GM21786 (cell line): ENCODE data around the gene EFNA5.
"Not testable (repeated sequence)": the region's sequence is repeated elsewhere in the genome, so short reads cannot be mapped to it uniquely, and the experiment has no call there.

Experiments used
- ATAC-seq: cut with Tn5 transposase; IDR thresholded peaks from one replicate; pipeline ENCODE4 v1.9.1; 2021; ENCODE audit not compliant: unreplicated experiment

Gene EFNA5

DNA sequence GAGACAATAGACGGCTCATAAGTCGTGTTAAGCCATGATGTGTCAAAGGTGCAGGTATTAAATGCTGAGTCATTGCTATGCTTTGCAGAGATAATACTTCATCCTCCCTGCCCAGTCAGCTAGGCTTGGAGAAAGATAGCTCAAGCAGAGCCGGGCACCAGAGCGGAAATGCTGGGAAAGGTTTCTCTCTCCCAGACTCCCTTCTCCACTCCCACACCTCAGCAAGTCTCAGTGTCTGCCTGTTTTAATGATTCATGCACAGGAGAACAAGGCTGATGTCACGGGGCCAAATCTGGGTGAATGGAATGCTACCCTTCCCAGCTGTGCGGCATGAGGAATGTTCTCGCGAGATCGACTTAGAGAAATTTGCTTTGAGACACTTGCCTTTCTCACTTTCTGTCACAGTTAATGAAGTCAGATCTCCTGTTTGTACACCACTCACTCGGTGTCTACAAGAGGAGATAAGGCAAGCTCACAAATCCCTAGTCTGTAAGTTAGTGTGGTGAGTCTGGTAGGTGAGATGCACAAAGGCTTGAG, 204.4 kb downstream of the EFNA5 start:
- ATAC-seq, result no peak

GRCh38 chr5:107464876-107465275, 205.9 kb downstream of the EFNA5 start:
- ATAC-seq, result peak; percentile 4

GRCh38 chr5:107464416-107464815, 206.3 kb downstream of the EFNA5 start:
- ATAC-seq, result peak; percentile 57

GRCh38 chr5:107463731-107464130, 207.0 kb downstream of the EFNA5 start:
- no peak for ATAC-seq

DNA sequence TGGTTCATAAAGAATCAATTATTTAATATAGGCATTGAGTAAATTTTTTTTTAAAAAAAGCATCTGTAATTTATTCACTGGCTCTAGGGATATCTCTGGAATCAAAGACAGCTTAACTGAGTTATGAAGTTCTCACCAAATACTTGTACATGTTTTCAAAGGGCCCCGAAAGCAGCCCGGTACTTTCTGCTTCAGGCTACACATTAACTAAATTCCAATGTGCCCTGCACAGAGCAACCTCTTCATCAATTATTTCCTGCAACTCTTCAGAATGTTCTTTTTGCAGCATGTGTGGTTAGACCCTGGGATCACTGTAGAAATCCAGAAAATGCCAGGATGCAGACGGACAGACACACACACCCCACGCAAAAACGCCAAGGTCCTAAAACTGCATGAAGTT, 209.0 kb downstream of the EFNA5 start:
- no peak for ATAC-seq

DNA sequence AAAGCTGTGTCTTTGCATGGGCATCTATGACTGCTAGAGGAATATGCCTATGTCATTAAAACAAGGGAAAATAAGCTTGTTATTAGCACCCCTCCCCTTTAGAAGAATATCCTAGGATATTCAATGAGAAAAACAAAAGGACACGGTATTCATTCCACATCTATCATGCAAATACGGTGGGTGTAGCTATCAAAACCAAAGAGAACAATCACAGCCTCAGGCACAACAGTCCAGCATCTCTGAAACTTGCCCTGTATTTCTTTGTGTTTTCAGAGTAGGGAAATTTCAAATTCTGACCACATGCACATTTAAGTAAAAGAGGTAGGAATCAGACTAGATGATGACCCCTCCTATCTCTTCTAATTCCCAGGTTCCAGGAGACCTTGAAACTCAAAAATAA, 209.9 kb downstream of the EFNA5 start:
- ATAC-seq, result no peak

DNA sequence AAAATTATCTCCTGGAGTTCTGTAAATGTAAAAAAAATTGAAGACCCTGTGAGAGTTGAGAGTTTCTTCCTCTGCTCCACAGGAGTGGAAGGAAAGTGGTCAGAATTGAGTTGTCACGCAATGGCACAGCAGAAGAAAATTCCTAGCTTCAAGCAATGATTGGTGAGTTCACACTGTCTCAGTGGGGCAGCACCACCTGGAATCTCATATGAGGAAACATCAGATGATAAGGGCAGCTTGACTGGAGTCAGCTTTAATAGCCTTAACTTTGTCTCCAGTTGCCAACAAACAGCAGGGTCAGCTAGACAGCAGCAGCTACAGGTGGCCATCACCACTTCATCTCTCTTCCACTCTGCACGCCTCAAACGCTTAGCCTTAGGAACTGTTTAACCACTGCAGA, 211.1 kb downstream of the EFNA5 start:
- no peak for ATAC-seq

GRCh38 chr5:107458322-107458721, 212.4 kb downstream of the EFNA5 start:
- no peak for ATAC-seq

DNA sequence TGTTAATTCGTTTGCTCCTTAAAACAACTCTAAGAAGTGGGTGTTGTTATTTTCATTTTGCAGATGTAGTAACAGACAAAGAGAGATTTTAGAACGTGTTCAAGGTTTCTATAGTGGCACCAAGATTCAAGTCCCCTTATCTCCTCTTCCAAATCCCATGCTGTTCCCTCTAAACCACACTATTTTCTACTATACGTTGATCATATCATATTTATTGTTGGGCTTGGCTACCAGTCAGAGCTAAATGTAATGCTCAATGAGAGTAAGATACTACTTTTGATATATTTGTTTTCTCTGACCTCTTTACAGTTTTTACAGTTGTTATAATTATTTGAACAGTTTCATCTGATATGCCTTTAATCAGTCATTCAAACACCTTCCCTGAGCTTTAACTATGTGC, 212.9 kb downstream of the EFNA5 start:
- ATAC-seq, result no peak

GRCh38 chr5:107457138-107457537, 213.6 kb downstream of the EFNA5 start:
- ATAC-seq, result no peak

GRCh38 chr5:107456281-107456715, 214.4 kb downstream of the EFNA5 start:
- ATAC-seq, result peak; percentile 81

DNA sequence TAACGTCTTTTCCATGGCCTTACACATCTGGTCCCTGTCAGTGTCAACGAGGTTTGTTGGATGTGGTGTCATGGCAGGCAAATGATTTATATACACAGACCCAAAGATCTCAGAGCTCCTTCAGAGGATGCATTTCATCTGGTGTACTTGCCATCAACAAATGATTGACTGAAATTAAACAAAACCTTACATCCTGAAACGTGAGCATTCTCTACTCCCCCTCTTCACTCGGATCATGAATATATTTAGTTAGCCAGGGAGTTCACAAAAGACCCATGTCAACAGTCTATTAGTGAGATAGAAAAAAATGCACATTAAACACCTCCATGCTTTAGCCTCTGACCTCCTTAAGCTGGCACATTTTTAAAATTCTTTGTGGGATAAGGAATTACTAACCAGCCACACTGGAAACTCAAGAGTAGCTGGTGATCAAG, 215.6 kb downstream of the EFNA5 start:
- ATAC-seq, result no peak

DNA sequence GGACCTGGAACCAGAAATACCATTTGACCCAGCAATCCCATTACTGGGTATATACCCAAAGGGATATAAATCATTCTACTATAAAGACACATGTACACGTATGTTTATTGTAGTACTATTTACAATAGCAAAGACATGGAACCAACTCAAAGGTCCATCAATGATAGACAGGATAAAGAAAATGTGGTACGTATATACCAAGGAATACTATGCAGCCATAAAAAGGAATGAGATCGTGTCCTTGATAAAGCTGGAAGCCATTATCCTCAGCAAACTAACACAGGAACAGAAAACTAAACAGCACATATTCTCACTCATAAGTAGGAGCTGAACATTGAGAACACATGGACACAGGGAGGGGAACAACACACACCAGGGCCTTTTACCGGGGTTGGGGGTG, 218.9 kb downstream of the EFNA5 start:
- not testable (repeated sequence) for ATAC-seq

DNA sequence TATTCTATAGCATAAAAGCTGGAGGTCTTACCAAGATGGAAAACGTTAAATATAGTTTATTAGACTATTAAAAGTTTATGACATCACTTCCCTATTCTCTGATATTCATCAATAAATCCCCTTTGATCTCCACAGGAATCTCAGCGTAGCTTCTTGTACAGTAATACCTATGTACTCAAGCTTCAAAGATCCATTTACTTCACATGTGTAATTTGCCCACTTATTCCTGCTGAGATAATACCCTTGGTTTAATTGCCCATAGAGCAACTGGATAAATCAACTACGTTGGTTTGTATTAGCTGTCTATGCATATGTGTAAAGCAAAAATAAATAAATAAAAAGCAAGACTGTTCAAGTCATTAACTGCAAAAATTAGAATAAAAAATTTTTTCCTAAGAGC, 219.7 kb downstream of the EFNA5 start:
- ATAC-seq, result no peak

- ATAC-seq, result no peak
Observed at GRCh38 chr5:107450531-107450930, 220.2 kb downstream of the EFNA5 start.

DNA sequence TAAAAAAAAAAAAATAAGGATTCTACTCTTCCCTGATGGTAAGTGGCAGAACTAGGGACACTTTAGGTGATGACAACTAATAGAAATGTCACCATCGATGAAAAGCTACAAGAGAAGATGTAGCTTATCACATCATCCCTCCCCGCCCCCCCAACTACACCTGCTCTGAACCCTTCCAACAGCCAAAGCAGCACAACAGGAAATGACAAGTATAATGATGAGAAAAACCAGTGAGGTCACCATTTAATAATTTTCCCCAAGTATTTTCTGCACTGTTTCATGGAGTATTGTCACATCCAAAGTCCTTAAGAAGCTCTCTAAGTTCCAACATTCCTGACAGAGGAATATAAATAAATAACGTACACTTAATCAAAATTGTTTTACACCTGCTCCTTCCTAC, 221.4 kb downstream of the EFNA5 start:
- ATAC-seq, result no peak

GRCh38 chr5:107447587-107447986, 223.2 kb downstream of the EFNA5 start:
- no peak for ATAC-seq

DNA sequence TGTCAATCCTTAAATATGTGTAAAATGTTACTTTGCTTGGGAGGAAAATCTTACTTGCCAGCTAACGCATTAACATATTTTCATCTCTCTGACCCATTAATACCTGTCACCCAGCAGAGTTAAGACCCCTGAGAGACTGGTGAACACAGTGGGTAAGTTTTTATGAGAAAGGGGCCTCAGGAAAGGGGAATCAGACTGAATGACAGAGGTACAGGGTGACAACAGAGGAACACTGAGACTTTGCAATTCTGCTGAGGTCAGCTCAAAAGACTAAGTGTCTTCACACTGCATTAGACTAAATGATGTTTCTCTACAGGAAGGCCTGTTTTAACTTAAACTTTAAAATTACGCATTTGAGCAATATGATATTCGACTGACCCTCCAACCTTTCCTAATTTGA, 223.8 kb downstream of the EFNA5 start:
- no peak for ATAC-seq

GRCh38 chr5:107444300-107444699, 226.4 kb downstream of the EFNA5 start:
- ATAC-seq, result no peak

- no peak for ATAC-seq
Observed at GRCh38 chr5:107443897-107444296, 226.8 kb downstream of the EFNA5 start.

DNA sequence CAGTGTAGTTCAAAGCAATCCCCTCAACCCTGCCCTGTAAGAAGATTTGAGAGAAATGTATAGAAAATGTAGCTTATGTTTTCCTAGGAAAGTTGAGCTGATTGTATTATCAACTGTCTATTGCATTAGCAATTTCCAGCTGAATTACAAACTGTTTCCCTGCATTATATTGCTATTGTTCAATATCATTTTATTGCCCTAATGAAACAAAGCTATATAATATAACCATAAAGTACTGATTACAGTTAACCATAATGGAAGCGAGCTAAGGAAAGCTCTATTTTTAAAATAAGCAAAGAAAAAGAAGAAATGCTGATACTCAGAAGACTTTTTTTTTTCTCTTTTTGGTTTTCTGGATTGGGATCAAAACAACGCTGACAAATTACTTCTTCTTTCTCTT, 228.3 kb downstream of the EFNA5 start:
- no peak for ATAC-seq

- ATAC-seq, result no peak
Observed at GRCh38 chr5:107439832-107440231, 230.9 kb downstream of the EFNA5 start.

DNA sequence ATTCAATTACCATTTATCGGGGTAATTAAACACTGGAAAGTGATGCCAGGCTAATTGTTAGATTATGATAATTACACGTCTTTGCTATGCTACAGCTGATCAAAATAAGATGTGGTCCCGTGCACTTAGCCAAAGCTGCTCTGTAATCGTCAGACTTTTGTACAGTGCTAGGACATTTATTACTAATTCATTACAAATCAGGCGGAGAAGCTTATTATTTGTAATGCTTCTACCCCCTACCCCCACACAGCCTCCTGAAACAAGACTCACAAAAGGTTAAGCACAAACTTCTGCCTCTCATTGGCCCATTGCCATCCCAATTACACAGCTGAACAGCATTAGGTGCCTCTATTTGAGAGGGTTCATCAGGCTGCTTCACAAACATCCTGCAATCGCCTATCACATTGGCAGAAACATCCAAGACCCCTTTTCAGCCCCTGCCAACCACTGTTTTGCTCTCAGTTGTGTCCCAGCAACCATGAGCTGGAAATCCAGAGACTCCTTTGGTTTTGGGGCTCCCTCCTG, 232.7 kb downstream of the EFNA5 start:
- no peak for ATAC-seq
